Nephron (organoid): ENCODE data around the gene HIPK1.

Experiments
- H3K27ac Mint-ChIP-seq, 3 experiments: 2 replicates each; pipeline ENCODE4 v1.8.0; 2020; ENCODE audit warnings: mixed read lengths in 3 of 3, mild to moderate bottlenecking in 2 of 3, moderate library complexity in 1 of 3
- H3K27me3 Mint-ChIP-seq: 2 replicates; pipeline ENCODE4 v1.8.0; 2021; ENCODE audit warnings: low read depth, mild to moderate bottlenecking, moderate library complexity, mixed read lengths
- H3K36me3 Mint-ChIP-seq: 2 replicates; pipeline ENCODE4 v1.8.0; 2020; ENCODE audit warnings: low read depth, mixed read lengths
- H3K4me1 Mint-ChIP-seq: 2 replicates; pipeline ENCODE4 v1.8.0; 2020; ENCODE audit warnings: mixed read lengths
- H3K4me3 Mint-ChIP-seq, 3 experiments: 2 replicates each; pipeline ENCODE4 v1.8.0; 2020; ENCODE audit warnings: mild to moderate bottlenecking in 3 of 3, mixed read lengths in 3 of 3, moderate library complexity in 2 of 3
- H3K9me3 Mint-ChIP-seq: 2 replicates; pipeline ENCODE4 v1.8.0; 2020; ENCODE audit warnings: mixed read lengths
- TF ChIP-seq, protein P1 (sequence below), 3 experiments: fragments of 200-600 bp; sonication (generic); IDR thresholded peaks; one replicate each; pipeline ENCODE4 v1.5.0; 2021; ENCODE audit warnings: antibody characterized with exemption in 3 of 3; ENCODE audit not compliant: unreplicated experiment in 3 of 3

Gene HIPK1

DNA sequence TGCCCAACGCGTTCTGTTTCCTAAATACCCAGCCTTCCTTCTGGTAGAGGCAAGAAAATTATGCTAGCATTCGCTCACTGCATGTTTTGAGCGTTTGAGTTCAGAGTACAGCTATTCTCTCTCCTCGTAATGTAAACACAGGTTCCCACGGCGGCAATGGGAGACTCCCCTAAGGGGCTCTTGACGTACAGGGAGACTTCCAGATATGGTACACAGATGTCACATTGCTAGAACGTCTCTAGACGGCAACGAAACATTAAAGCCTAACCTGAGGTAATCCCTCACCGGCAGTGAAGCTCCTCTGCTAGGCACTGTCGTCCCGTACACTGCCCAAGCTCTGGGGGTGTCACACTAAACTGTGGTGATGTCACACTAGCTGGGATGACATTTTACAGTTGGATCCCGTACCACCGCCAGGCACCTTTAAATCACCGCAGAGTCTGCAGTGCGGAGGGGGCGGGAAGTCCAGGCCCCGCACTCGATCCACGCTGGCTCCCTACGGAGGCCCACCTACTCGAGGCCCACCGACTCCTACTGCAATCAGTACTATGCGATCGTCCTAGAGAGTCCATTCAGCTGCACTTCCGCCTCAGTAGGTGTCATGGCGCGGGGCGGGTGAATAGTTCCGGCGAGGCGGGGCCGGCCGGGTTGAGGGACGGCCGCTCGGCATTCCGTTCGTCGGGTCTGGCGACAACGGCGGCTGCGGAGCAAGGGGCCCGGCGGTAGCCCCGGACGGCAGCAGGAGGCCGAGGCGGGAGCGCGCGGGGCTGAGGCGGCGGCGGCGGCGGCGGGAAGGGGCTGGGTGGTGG, at the start of gene HIPK1:
Gene HIPK1 (plus strand): TSS at position 384 of the 809 bp plus-strand sequence.
- TF ChIP-seq, protein P1, sequence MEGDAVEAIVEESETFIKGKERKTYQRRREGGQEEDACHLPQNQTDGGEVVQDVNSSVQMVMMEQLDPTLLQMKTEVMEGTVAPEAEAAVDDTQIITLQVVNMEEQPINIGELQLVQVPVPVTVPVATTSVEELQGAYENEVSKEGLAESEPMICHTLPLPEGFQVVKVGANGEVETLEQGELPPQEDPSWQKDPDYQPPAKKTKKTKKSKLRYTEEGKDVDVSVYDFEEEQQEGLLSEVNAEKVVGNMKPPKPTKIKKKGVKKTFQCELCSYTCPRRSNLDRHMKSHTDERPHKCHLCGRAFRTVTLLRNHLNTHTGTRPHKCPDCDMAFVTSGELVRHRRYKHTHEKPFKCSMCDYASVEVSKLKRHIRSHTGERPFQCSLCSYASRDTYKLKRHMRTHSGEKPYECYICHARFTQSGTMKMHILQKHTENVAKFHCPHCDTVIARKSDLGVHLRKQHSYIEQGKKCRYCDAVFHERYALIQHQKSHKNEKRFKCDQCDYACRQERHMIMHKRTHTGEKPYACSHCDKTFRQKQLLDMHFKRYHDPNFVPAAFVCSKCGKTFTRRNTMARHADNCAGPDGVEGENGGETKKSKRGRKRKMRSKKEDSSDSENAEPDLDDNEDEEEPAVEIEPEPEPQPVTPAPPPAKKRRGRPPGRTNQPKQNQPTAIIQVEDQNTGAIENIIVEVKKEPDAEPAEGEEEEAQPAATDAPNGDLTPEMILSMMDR (IDR thresholded peaks at IDR 0.05; ENCODE audit: unreplicated experiment in 3 of 3), result no peak
- Mint-ChIP-seq H3K27ac (peak within 1 kb of the TSS; percentile 90 to 98 (median 98)), H3K36me3 (no peaks in the 10 kb centered on the region), H3K4me3 (peak within 1 kb of the TSS; percentile 94 to 97 (median 95)), H3K27me3 (peaks cover 9% of the 10 kb centered on the region), H3K4me1 (peaks cover 47% of the 10 kb centered on the region), H3K9me3 (no peaks in the 10 kb centered on the region)

DNA sequence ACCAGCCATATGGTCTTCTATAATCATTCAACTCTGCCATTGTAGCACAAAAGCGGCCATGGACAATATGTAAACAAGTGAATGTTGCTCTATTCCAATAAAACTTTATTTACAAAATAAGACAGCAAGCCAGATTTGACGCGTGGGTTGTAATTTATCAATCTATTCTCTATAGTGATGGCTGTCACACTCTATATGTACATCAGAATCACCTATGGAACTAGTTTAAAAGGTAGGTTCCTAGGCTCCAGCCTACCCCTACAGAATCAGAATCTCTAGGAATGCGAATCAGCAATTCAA, 49.4 kb upstream of the HIPK1 start:
- H3K36me3 Mint-ChIP-seq, result no peaks in the 10 kb centered on the region
- H3K4me3 Mint-ChIP-seq, result no peak overlapping the region
- H3K9me3 Mint-ChIP-seq, result no peaks in the 10 kb centered on the region
- peaks cover 4% of the 10 kb centered on the region for H3K4me1 Mint-ChIP-seq
- TF ChIP-seq, protein P1 (IDR thresholded peaks at IDR 0.05; ENCODE audit: unreplicated experiment in 3 of 3), result no peak
- H3K27me3 Mint-ChIP-seq, result no peaks in the 10 kb centered on the region
- peak overlapping the region in 1 of 3 experiments; percentile 52 for H3K27ac Mint-ChIP-seq

DNA sequence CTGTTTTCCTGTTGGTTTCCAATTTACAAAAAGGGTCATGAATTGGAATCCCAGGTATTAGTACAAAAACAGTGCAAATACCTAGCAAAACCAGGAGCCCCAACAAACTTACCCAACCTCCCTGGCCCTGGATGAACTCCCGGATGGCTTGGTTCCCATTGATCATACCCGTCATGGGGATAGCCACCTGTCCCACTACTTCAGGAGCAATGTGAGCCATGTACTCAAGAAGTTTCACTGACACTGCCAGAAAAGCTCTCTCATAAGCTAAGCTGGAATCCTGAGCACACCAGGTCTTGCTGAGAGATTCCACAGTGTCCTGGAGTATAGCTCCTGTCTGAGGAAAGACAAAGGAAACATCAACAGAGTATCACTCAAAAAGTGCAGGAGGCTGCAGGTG, 47.5 kb upstream of the HIPK1 start:
- Mint-ChIP-seq H3K4me3 (no peak overlapping the region), H3K9me3 (no peaks in the 10 kb centered on the region), H3K27me3 (no peaks in the 10 kb centered on the region), H3K27ac (no peak overlapping the region), H3K36me3 (no peaks in the 10 kb centered on the region), H3K4me1 (peaks cover 4% of the 10 kb centered on the region)
- TF ChIP-seq, protein P1 (IDR thresholded peaks at IDR 0.05; ENCODE audit: unreplicated experiment in 3 of 3), result no peak

DNA sequence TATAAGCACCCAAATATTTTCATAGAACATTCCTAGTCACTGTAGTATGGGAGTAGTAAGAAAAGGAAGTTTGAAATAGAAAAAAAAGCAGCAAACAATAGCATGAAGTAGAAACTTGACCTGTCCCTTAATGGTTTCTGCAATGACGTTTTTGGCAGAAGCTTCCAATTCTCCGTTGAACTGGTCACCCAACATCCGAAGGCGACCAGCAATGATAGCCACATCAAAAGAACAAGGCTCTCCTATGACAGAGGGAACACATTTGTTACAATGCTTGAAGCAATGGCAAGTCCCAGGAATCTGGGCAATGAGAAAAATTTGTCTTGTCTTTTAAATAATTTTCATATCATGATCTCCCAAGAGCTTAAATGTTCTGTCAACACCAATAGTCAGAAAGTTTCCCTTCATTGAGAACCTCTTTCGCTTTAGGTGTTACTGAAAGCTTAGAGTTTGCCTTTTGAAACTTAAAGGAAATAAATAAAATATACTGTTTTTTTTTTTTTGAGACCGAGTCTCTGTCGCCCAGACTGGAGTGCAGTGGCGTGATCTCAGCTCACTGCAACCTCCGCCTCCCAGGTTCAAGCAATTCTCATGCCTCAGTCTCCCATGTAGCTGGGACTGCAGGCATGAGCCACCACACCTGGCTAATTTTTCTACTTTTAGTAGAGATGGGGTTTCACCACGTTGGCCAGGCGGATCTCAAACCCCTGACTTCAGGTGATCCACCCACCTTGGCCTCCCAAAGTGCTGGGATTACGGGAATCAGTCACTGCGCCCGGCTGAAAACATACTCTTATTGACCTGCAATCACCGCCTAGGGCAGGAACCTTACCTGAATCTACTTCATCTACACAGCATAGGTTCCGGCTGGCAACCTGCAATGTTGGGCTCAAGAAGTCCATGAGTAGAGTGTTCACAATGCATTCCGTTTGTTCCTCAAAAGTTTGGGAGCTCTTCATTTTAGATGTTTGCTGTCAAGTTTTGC, 42.4 kb upstream of the HIPK1 start:
- Mint-ChIP-seq H3K4me3 (no peak overlapping the region), H3K27ac (peak overlapping the region in 1 of 3 experiments; percentile 59), H3K36me3 (no peaks in the 10 kb centered on the region)

DNA sequence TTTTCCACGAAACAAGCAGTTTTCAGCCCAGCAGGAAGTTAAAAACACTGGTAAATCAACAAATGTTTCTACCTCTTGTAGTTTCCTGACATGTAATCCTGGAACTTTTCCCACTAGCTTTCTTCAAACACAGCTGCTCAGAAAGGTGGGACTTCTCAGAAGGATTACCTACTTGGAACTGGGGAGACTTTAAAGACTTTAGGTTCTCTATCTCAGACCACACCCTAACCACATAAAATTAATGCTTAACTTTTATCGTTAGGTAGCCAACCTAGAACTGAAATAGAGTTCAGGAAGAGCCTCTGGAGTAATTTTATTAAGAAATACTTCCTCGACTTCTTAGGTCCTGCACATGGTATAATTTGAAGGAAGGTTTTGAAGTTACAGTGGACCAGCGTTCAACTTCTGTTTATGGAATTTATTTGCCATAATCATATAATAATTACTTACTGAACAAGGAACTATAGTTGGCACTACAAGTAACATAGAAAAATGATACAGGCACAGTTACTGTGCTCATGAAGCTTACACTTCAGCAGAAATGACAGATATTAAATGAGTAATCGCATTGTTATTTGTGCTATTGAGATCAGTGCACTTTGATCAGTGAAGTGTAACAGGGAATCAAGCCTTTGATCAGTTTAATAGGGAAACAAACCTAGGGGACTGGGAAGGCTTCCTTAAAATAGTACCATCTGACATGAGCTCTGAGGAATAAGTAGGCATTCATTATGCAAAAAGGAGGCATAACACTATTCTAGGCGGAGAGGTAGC, 41.5 kb upstream of the HIPK1 start, which contains the start of gene BCL2L15:
Gene BCL2L15 (minus strand): TSS at position 180 of the 774 bp plus-strand sequence. CDS start 206 bp downstream, outside the sequence.
- Mint-ChIP-seq H3K9me3 (no peaks in the 10 kb centered on the region), H3K4me3 (no peak within 1 kb of the TSS), H3K27me3 (no peaks in the 10 kb centered on the region), H3K4me1 (no peaks in the 10 kb centered on the region), H3K36me3 (no peaks in the 10 kb centered on the region), H3K27ac (peak within 1 kb of the TSS in 1 of 3 experiments; percentile 59)
- TF ChIP-seq, protein P1 (IDR thresholded peaks at IDR 0.05; ENCODE audit: unreplicated experiment in 3 of 3), result no peak

More for the DNA sequence above, 42.4 kb upstream of the HIPK1 start:
- Mint-ChIP-seq H3K27me3 (no peaks in the 10 kb centered on the region), H3K9me3 (no peaks in the 10 kb centered on the region), H3K4me1 (no peaks in the 10 kb centered on the region)
- TF ChIP-seq, protein P1 (IDR thresholded peaks at IDR 0.05; ENCODE audit: unreplicated experiment in 3 of 3), result no peak
